ENCODE data around the gene ATP2B2.
A peak's percentile ranks its signal among the peaks of the same experiment; 100 is the strongest.

ATP2B2 gene

DNA sequence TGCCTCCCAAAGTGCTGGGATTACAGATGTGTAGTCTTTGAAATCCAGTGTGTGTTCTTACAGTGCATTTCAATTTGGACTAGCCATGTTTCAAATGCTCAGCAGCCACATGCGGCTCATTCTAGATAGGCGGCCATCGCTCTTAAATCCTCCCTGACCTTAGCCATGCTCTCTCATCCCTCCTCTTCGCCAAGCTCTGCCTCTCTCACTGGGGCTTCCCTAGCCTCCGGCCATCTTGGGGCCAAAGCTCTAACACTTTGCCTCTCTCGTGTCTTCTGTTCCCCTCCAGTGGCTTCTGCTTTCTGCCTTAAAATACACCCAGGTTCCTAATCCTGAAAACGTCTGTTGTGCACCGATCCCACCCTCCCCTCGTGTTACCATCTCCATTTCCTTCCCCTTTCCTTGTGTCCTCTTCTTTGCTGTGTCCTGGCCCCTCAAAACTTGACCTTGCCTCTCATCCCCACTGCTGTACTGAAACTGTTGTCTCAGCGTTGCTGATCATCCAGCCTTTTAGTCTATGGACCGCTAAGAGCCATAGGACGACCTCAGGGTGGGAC lies 211.3 kb downstream of the ATP2B2 start:
- H3K27ac ChIP-seq (ENCODE audit: extremely low read depth, low read depth, low read length): no peak overlapping the region
- CTCF ChIA-PET: interaction anchor here (0.6 to 0.7 kb wide), 2 partner anchors 28 to 1322 kb away, joined by 3 read pairs; no protein-coding TSS in a partner anchor
- POLR2A ChIA-PET: no interaction called here
- H3K4me3 ChIP-seq (ENCODE audit: low read depth, low read length): no peak overlapping the region
- TF ChIP-seq ZNF16 (tag by site-specific recombination; IDR thresholded peaks at IDR 0.05; ENCODE audit: low read depth): no peak
- TF ChIP-seq ZNF48 (tag by site-specific recombination; IDR thresholded peaks at IDR 0.05): no peak
- no peak for TF ChIP-seq YY1 (tag by site-specific recombination; IDR thresholded peaks at IDR 0.05)
- TF ChIP-seq ZNF140 (tag by site-specific recombination; IDR thresholded peaks at IDR 0.05): no peak
- no peak for TF ChIP-seq ZFHX2 (tag by site-specific recombination; conservative IDR thresholded peaks at IDR 0.05)
- TF ChIP-seq, protein P1, sequence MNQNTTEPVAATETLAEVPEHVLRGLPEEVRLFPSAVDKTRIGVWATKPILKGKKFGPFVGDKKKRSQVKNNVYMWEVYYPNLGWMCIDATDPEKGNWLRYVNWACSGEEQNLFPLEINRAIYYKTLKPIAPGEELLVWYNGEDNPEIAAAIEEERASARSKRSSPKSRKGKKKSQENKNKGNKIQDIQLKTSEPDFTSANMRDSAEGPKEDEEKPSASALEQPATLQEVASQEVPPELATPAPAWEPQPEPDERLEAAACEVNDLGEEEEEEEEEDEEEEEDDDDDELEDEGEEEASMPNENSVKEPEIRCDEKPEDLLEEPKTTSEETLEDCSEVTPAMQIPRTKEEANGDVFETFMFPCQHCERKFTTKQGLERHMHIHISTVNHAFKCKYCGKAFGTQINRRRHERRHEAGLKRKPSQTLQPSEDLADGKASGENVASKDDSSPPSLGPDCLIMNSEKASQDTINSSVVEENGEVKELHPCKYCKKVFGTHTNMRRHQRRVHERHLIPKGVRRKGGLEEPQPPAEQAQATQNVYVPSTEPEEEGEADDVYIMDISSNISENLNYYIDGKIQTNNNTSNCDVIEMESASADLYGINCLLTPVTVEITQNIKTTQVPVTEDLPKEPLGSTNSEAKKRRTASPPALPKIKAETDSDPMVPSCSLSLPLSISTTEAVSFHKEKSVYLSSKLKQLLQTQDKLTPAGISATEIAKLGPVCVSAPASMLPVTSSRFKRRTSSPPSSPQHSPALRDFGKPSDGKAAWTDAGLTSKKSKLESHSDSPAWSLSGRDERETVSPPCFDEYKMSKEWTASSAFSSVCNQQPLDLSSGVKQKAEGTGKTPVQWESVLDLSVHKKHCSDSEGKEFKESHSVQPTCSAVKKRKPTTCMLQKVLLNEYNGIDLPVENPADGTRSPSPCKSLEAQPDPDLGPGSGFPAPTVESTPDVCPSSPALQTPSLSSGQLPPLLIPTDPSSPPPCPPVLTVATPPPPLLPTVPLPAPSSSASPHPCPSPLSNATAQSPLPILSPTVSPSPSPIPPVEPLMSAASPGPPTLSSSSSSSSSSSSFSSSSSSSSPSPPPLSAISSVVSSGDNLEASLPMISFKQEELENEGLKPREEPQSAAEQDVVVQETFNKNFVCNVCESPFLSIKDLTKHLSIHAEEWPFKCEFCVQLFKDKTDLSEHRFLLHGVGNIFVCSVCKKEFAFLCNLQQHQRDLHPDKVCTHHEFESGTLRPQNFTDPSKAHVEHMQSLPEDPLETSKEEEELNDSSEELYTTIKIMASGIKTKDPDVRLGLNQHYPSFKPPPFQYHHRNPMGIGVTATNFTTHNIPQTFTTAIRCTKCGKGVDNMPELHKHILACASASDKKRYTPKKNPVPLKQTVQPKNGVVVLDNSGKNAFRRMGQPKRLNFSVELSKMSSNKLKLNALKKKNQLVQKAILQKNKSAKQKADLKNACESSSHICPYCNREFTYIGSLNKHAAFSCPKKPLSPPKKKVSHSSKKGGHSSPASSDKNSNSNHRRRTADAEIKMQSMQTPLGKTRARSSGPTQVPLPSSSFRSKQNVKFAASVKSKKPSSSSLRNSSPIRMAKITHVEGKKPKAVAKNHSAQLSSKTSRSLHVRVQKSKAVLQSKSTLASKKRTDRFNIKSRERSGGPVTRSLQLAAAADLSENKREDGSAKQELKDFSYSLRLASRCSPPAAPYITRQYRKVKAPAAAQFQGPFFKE (tag by site-specific recombination; IDR thresholded peaks at IDR 0.05; ENCODE audit: borderline replicate concordance): no peak
- TF ChIP-seq ZNF133 (tag by site-specific recombination; IDR thresholded peaks at IDR 0.05): no peak
- no peak for TF ChIP-seq MZF1 (tag by site-specific recombination; IDR thresholded peaks at IDR 0.05; ENCODE audit: borderline replicate concordance)
- TF ChIP-seq ZSCAN4 (tag by site-specific recombination; IDR thresholded peaks at IDR 0.05): no peak
- no peak for TF ChIP-seq ZNF837 (tag by site-specific recombination; IDR thresholded peaks at IDR 0.05)
- no peak for TF ChIP-seq ZNF654 (tag by site-specific recombination; IDR thresholded peaks at IDR 0.05; ENCODE audit: low read depth)
- H3K4me1 ChIP-seq (ENCODE audit: control insufficient read depth, insufficient read depth, low read length): peaks cover 7% of the 10 kb centered on the region; the same call in 1 of the 2 replicates
- peaks cover 22 to 62% of the 10 kb centered on the region in 2 experiments; a peak in 2 of 3 replicates for H3K36me3 ChIP-seq (ENCODE audit: control insufficient read depth in 2 of 2, insufficient read depth in 1 of 2, low read length in 2 of 2)
- no peaks in the 10 kb centered on the region for H3K9me3 ChIP-seq (ENCODE audit: control insufficient read depth, insufficient read depth, low read depth, low read length)

DNA sequence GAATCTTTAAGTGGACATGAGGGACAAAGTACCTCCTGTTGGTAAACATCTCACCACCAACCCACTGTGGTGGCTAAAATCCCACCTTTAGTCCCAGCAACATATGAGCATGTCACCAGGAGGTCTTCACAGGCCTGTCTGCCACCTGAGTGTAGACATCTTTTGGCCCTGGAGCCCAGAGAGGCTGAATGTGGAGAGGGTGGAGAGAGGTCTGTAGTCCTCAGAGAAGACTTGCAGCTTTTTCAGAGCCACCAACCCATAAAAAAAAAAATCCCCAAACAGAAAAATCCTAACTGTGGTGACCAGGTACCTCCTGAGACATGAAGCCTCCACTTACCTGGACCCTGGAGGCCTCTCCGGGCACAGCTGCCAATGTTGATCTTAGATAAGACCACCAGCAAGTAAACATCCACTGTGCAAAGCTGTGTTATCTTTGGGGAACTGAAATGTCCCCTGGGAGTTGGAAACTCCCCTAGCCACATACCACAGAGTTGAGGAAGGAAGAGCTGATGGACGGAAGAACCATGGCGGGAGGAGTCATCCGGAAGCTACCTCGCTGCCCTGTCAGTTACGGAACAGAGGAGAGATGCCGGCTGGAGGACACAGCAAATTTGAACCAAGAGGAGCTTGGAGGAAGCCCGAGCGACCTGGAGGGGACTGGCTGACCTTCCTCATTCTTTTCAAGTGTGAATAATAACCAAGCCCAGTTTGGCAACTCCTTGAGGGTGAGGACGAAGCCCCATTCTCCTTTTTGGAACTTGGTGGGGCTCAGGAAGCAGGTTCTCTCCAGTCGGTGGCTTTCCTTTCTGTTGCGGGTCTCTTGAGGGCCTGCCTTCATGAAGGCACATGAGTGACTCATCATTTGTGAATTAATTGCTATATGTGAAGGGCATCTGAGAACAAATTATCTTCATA lies 212.6 kb downstream of the ATP2B2 start, which contains the start of gene GHRL:
Gene GHRL, minus strand, starts transcription at position 443 of the 915 bp plus-strand sequence. CDS start 2,767 bp downstream, outside the sequence.
- peak within 1 kb of the TSS; percentile 47 for H3K27ac ChIP-seq (ENCODE audit: extremely low read depth, low read depth, low read length)
- CTCF ChIA-PET: interaction anchor here (0.7 kb wide), 1 partner anchor 653 kb away, joined by 3 read pairs; no protein-coding TSS in a partner anchor
- POLR2A ChIA-PET: no interaction called here

More for the DNA sequence above, 212.6 kb downstream of the ATP2B2 start, which contains the start of gene GHRL:
- Histone ChIP-seq H3K4me1 (ENCODE audit: control insufficient read depth, insufficient read depth, low read length) (peaks cover 7% of the 10 kb centered on the region; the same call in 1 of the 2 replicates), H3K4me3 (ENCODE audit: low read depth, low read length) (no peak within 1 kb of the TSS), H3K36me3 (ENCODE audit: control insufficient read depth in 2 of 2, insufficient read depth in 1 of 2, low read length in 2 of 2) (peaks cover 22 to 70% of the 10 kb centered on the region in 2 experiments; a peak in 2 of 3 replicates), H3K9me3 (ENCODE audit: control insufficient read depth, insufficient read depth, low read depth, low read length) (no peaks in the 10 kb centered on the region)
- no peak for TF ChIP-seq ZNF16 (tag by site-specific recombination; IDR thresholded peaks at IDR 0.05; ENCODE audit: low read depth)
- TF ChIP-seq ZNF600 (tag by site-specific recombination; IDR thresholded peaks at IDR 0.05): peak; percentile 72
- 0 out of 2 replicates have a peak, but pooled peaks have one; percentile 28 for TF ChIP-seq WT1 (tag by site-specific recombination; IDR thresholded peaks at IDR 0.05)
